ENCODE measurements around the gene KRT71.
"Not testable (repeated sequence)": the region's sequence is repeated elsewhere in the genome, so short reads cannot be mapped to it uniquely, and the experiment has no call there.

Gene KRT71

DNA sequence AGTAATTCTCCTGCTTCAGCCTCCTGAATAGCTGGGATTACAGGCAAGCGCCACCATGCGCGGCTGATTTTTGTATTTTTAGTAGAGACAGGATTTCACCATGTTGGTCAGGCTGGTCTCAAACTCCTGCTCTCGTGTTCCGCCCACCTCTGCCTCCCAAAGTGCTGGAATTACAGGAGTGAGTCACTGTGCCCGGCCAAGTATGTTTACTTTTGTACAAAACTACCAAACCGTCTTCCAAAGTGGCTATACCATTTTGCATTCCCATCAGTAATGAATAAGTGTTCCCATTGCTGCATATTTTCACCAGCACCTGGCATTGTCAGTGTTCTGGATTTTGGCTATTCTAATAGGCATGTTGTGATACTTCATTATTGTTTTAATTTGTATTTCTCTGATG is 51.5 kb downstream of the KRT71 start:
- no peak overlapping the region for H3K27ac ChIP-seq
- no peak overlapping the region for H3K4me3 ChIP-seq (ENCODE audit: low read depth, low read length)
- DNase-seq: no peak
- peaks cover 6% of the 10 kb centered on the region for H3K9me3 ChIP-seq (ENCODE audit: severe bottlenecking)
- no peaks in the 10 kb centered on the region for H3K36me3 ChIP-seq
- TF ChIP-seq, protein P1, sequence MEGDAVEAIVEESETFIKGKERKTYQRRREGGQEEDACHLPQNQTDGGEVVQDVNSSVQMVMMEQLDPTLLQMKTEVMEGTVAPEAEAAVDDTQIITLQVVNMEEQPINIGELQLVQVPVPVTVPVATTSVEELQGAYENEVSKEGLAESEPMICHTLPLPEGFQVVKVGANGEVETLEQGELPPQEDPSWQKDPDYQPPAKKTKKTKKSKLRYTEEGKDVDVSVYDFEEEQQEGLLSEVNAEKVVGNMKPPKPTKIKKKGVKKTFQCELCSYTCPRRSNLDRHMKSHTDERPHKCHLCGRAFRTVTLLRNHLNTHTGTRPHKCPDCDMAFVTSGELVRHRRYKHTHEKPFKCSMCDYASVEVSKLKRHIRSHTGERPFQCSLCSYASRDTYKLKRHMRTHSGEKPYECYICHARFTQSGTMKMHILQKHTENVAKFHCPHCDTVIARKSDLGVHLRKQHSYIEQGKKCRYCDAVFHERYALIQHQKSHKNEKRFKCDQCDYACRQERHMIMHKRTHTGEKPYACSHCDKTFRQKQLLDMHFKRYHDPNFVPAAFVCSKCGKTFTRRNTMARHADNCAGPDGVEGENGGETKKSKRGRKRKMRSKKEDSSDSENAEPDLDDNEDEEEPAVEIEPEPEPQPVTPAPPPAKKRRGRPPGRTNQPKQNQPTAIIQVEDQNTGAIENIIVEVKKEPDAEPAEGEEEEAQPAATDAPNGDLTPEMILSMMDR (IDR thresholded peaks at IDR 0.05; ENCODE audit: low read depth, low read length): no peak
- H3K27me3 ChIP-seq (ENCODE audit: insufficient read depth, low read depth, severe bottlenecking): peaks cover 63% of the 10 kb centered on the region

DNA sequence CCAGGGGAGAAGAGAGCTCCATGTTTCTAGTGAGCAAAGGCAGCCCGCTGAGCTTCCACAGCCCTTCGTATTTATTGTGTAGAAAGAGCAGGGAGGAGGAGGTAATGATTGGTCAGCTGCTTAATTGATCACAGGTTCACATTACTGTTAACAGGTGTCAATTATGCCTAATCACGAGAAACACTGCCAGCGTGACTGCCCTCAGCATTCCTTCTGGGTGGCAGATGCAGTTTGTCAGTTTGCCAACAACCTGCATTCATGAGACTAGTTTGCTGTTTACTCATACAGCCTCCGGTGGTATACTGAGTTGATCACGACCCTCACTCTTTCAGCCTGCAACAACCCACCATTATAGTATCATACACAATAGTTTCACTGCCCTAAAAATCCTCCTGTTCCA is 52.4 kb downstream of the KRT71 start:
- H3K9me3 ChIP-seq (ENCODE audit: severe bottlenecking); H3K27ac ChIP-seq; H3K36me3 ChIP-seq; H3K4me3 ChIP-seq (ENCODE audit: low read depth, low read length); DNase-seq: not testable (repeated sequence)
- H3K27me3 ChIP-seq (ENCODE audit: insufficient read depth, low read depth, severe bottlenecking): peaks cover 65% of the 10 kb centered on the region

DNA sequence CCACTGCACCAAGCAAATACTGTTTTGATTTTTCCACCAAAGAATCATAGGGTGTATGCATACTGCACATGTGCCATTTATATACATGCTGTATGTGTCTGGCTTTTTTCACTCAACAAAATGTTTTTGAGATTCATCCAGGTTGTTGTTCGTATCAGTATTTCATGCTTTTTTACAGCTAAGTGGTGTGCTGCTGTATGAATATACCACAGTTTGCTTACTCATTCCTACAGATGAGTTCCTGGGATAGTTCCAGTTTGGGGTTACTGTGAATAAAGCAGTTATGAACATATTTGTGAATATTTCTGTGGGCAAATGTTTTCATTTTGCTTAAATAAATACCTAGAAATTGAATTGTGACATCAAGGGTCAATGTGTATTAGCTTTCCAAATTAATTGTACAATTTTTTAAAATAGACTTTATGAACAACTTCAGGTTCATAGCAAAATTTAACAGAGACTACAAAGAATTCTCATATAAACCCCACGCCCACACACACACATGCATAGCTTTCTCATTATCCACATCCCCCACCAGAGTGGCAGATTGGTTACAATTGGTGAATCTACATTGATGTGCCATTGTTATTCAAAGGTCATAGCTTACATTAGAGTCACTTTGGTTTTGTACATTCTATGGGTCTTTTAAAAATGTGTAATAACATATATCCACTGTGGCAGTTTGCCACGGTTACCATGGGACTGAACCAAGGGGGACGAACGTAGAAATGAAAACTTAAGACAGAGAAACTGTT is 53.0 kb downstream of the KRT71 start:
- Histone ChIP-seq H3K4me3 (ENCODE audit: low read depth, low read length) (no peak overlapping the region), H3K27ac (no peak overlapping the region), H3K36me3 (no peaks in the 10 kb centered on the region), H3K27me3 (ENCODE audit: insufficient read depth, low read depth, severe bottlenecking) (peaks cover 67% of the 10 kb centered on the region), H3K9me3 (ENCODE audit: severe bottlenecking) (peaks cover 6% of the 10 kb centered on the region)
- TF ChIP-seq, protein P1 (IDR thresholded peaks at IDR 0.05; ENCODE audit: low read depth, low read length): no peak
- DNase-seq: no peak

DNA sequence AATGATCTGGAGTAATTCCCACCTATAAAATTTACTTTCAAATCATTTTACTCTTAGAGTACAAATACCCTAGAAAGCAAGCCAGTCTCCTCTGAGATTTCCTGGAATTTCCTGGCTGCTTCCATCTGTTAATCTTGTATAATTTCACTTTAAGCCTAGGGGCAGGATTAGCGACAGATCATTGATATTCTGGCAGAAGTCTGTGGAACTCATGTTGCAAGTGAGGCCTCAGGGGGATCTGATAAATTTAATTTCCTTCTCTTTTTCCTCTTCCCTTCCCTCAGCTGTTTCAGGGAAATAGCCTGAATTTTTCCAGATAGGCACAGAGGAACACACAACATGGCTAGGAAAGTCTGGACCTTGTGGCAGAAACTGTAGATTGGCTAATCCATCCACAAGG is 54.0 kb downstream of the KRT71 start:
- H3K27ac ChIP-seq: no peak overlapping the region
- H3K27me3 ChIP-seq (ENCODE audit: insufficient read depth, low read depth, severe bottlenecking): peaks cover 74% of the 10 kb centered on the region
- no peaks in the 10 kb centered on the region for H3K36me3 ChIP-seq
- DNase-seq: no peak
- TF ChIP-seq, protein P1 (IDR thresholded peaks at IDR 0.05; ENCODE audit: low read depth, low read length): no peak
- no peak overlapping the region for H3K4me3 ChIP-seq (ENCODE audit: low read depth, low read length)
- peaks cover 6% of the 10 kb centered on the region for H3K9me3 ChIP-seq (ENCODE audit: severe bottlenecking)

DNA sequence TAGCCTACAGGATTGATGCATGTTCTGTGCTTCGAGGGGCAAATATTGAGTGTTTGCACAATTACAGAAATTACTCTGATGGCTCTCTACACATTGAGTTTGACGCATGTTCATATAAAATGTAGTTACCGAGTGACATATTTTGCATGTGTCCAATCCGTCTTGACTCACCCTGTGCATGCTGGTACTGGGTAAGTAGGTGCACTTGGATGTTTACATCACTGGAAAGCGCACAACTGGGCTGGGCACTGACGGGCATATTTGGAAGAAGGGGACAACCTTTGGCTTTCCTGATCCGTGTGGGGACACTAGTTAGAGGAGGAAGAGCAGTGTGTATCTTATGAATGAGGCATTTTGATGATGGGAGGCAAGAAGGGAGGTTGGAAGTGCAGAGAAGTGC is 55.0 kb downstream of the KRT71 start:
- no peaks in the 10 kb centered on the region for H3K36me3 ChIP-seq
- H3K9me3 ChIP-seq (ENCODE audit: severe bottlenecking): peaks cover 6% of the 10 kb centered on the region
- no peak overlapping the region for H3K27ac ChIP-seq
- peaks cover 78% of the 10 kb centered on the region for H3K27me3 ChIP-seq (ENCODE audit: insufficient read depth, low read depth, severe bottlenecking)
- DNase-seq: no peak
- TF ChIP-seq, protein P1 (IDR thresholded peaks at IDR 0.05; ENCODE audit: low read depth, low read length): no peak
- H3K4me3 ChIP-seq (ENCODE audit: low read depth, low read length): no peak overlapping the region

DNA sequence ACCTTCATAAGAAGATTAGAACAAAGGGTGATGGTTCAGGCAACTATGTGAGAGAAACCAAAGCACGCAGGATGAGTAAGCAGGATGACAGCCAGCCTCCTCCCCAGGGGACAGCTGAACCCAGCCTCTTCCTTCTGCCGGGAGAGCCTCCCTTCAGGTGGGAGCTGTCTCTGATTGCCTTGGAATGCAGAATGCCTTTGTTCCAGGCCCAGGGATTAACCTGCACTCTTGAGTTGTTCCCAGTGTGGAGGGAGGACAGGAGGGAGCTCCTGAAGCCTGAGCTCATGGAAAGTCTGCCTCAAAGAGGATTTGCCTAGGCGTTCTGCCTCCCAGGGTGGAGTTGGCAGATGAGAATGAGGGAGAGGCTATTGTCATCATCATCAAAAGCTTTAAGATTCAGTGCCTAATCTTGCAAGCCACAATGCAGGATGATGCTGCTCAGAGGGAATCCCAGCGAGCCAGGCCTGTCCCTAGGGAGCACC is 56.3 kb downstream of the KRT71 start:
- Histone ChIP-seq H3K27ac (no peak overlapping the region), H3K4me3 (ENCODE audit: low read depth, low read length) (no peak overlapping the region), H3K36me3 (no peaks in the 10 kb centered on the region), H3K9me3 (ENCODE audit: severe bottlenecking) (peaks cover 6% of the 10 kb centered on the region), H3K27me3 (ENCODE audit: insufficient read depth, low read depth, severe bottlenecking) (peaks cover 85% of the 10 kb centered on the region)
- DNase-seq: no peak
- TF ChIP-seq, protein P1 (IDR thresholded peaks at IDR 0.05; ENCODE audit: low read depth, low read length): no peak
